ENCODE data around the gene EZR.

EZR gene

DNA sequence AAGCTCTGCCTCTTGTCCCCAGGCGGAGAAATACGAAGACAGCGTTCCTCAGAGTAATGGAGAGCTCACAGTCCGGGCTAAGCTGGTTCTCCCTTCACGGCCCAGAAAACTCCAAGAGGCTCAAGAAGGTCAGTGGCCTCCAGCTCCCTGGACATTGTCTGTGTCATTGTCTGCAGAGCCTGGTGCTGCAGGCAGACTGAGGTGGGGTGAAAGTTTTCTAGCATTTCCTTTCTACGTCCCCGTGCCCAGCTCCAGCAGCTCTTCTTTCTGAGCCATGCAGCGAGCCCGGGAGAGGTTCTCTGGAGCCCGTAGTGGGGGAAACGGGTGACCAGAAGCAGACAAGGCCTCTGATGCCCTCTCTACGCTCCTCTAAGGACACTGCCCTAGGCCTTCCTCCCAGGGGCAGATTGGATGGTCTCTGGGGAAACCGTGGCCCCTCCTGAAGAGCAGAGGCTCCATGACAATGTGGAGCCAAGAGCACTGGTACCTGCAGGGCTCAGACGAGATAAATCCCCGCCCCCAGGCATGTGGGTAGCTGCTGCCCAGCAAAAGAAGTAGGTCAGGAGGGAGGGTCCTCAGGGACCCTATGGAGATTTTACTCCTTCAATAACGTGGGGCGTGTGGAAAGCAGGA is 58.4 kb downstream of the EZR start:
- H3K27me3 ChIP-seq, result no peaks in the 10 kb centered on the region
- TF ChIP-seq, protein P1, sequence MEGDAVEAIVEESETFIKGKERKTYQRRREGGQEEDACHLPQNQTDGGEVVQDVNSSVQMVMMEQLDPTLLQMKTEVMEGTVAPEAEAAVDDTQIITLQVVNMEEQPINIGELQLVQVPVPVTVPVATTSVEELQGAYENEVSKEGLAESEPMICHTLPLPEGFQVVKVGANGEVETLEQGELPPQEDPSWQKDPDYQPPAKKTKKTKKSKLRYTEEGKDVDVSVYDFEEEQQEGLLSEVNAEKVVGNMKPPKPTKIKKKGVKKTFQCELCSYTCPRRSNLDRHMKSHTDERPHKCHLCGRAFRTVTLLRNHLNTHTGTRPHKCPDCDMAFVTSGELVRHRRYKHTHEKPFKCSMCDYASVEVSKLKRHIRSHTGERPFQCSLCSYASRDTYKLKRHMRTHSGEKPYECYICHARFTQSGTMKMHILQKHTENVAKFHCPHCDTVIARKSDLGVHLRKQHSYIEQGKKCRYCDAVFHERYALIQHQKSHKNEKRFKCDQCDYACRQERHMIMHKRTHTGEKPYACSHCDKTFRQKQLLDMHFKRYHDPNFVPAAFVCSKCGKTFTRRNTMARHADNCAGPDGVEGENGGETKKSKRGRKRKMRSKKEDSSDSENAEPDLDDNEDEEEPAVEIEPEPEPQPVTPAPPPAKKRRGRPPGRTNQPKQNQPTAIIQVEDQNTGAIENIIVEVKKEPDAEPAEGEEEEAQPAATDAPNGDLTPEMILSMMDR (IDR thresholded peaks at IDR 0.05; ENCODE audit: low read depth, low read length), result no peak
- H3K9me3 ChIP-seq, result no peaks in the 10 kb centered on the region
- DNase-seq, result no peak
- peaks cover 6% of the 10 kb centered on the region for H3K36me3 ChIP-seq
- peaks cover 20% of the 10 kb centered on the region for H3K4me1 ChIP-seq
- H3K4me3 ChIP-seq (ENCODE audit: low read depth, low read length), result no peak overlapping the region

DNA sequence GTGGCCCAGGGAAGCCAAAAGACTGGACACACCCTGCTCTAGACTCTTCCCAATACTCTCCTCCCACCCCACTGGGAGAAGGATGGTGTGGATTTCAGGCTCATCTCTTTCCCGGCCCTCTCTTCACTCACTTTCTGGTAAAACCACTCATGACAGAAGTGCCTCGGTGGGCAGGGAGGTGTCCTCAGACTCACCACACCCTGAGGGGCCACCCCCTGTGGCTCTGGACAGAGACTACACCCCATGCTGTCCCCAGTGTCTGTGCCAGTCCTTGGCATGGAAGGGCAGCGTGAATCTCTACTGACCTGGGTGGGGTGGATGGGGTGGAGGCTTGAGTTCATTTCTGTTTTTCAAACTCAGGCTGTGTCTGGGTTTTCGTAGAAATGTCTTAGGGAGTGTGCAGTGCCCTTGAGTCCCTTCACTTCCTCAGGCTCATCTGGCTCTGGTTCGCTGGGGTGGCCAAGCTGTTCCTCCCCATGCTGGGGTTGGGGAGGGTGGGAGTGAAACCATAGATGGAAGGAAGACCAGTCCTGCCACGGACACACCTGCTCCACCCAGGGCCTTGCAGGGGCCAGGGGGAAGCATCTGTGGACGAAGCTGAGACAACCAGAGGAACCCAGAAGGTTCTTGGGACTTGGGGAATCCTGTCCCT is 59.1 kb downstream of the EZR start:
- H3K36me3 ChIP-seq, result no peaks in the 10 kb centered on the region; the same call in 1 of the 2 replicates
- peaks cover 23% of the 10 kb centered on the region for H3K4me1 ChIP-seq
- no peaks in the 10 kb centered on the region for H3K27me3 ChIP-seq
- no peaks in the 10 kb centered on the region for H3K9me3 ChIP-seq
- TF ChIP-seq, protein P1 (IDR thresholded peaks at IDR 0.05; ENCODE audit: low read depth, low read length), result no peak
- no peak overlapping the region for H3K4me3 ChIP-seq (ENCODE audit: low read depth, low read length)
- DNase-seq, result no peak

DNA sequence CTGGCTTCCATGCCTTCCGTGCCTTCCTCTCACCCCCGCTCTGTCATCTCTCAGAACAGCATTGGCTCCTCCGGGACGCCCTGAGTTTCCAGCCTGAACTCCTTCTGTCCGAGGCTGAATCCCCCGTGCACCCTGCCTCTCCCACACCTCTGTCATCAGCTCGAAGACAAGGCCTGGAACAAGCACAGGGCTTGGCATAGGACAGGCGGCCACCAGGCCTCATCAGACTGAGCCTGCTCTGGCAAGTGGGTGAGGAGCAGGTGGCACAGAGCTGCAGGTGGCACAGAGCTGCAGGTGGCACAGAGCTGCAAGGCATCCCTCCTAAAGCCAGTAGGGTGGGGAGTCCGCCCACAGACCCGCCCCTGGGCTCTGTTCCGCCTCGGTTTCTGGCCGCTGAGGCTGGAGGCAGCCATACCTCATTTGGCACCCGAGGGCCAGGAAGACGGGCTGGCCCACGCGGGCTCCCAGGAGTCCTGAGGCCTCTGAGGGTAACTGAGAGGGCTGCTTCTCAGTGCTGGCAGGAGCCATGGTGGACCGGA is 60.2 kb downstream of the EZR start:
- H3K36me3 ChIP-seq, result no peaks in the 10 kb centered on the region

DNA sequence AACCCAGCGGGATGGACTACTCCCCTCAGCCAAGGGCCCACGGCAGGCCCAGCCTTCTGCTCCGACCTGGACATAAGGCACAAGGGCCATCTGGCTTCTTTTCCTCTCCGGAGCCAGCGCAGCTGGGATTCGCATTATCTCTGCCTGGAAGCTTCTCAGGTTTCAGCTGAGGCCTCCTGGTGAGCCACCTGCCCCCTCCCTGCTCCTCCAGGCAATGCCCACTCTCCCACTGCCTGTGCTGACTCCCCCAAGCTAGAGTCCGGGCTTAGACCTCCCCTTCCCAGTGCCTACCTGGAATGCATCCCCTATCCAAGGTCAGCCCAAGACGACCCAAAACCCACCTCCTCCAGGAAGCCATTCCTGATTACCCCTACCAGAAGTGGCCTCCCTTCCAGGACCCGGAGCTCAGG is 60.7 kb downstream of the EZR start:
- H3K9me3 ChIP-seq, result no peaks in the 10 kb centered on the region
- peaks cover 31% of the 10 kb centered on the region for H3K4me1 ChIP-seq
- TF ChIP-seq, protein P1 (IDR thresholded peaks at IDR 0.05; ENCODE audit: low read depth, low read length), result no peak
- DNase-seq, result peak; percentile 93
- no peaks in the 10 kb centered on the region for H3K27me3 ChIP-seq
- H3K4me3 ChIP-seq (ENCODE audit: low read depth, low read length), result no peak overlapping the region
- H3K36me3 ChIP-seq, result no peaks in the 10 kb centered on the region

More for the DNA sequence above, 60.2 kb downstream of the EZR start:
- TF ChIP-seq, protein P1 (IDR thresholded peaks at IDR 0.05; ENCODE audit: low read depth, low read length), result no peak
- H3K9me3 ChIP-seq, result no peaks in the 10 kb centered on the region
- H3K4me1 ChIP-seq, result peaks cover 29% of the 10 kb centered on the region
- no peaks in the 10 kb centered on the region for H3K27me3 ChIP-seq
- DNase-seq, result no peak
- no peak overlapping the region for H3K4me3 ChIP-seq (ENCODE audit: low read depth, low read length)

DNA sequence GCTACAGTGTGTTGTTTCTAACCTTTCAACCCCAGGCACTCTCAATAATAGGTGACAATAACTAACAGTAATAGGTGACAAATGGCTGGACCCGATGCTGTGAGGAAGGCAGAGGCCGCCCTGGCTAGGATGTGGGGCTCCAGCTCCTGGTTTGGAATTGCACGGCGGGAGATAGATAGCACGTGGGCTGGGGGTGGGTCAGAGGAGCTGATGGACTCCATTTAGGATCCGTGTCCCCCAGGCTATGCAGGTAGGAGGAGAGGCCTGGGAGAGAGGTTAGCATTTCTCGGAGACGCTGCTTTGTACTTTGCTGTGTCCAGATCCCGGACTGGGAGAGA is 61.4 kb downstream of the EZR start:
- TF ChIP-seq, protein P1 (IDR thresholded peaks at IDR 0.05; ENCODE audit: low read depth, low read length), result no peak
- H3K4me3 ChIP-seq (ENCODE audit: low read depth, low read length), result no peak overlapping the region
- peaks cover 32% of the 10 kb centered on the region for H3K4me1 ChIP-seq
- H3K36me3 ChIP-seq, result no peaks in the 10 kb centered on the region
- no peaks in the 10 kb centered on the region for H3K27me3 ChIP-seq
- no peaks in the 10 kb centered on the region for H3K9me3 ChIP-seq
- no peak for DNase-seq
